HG03060 (cell line): ENCODE results near the gene SPATA31E1.
"Not testable (repeated sequence)": the region's sequence is repeated elsewhere in the genome, so short reads cannot be mapped to it uniquely, and the experiment has no call there.

Experiments used
- ATAC-seq: cut with Tn5 transposase; IDR thresholded peaks from one replicate; pipeline ENCODE4 v1.9.1; 2021; ENCODE audit warnings: low read depth, moderate number of reproducible peaks; ENCODE audit not compliant: unreplicated experiment

Gene SPATA31E1

DNA sequence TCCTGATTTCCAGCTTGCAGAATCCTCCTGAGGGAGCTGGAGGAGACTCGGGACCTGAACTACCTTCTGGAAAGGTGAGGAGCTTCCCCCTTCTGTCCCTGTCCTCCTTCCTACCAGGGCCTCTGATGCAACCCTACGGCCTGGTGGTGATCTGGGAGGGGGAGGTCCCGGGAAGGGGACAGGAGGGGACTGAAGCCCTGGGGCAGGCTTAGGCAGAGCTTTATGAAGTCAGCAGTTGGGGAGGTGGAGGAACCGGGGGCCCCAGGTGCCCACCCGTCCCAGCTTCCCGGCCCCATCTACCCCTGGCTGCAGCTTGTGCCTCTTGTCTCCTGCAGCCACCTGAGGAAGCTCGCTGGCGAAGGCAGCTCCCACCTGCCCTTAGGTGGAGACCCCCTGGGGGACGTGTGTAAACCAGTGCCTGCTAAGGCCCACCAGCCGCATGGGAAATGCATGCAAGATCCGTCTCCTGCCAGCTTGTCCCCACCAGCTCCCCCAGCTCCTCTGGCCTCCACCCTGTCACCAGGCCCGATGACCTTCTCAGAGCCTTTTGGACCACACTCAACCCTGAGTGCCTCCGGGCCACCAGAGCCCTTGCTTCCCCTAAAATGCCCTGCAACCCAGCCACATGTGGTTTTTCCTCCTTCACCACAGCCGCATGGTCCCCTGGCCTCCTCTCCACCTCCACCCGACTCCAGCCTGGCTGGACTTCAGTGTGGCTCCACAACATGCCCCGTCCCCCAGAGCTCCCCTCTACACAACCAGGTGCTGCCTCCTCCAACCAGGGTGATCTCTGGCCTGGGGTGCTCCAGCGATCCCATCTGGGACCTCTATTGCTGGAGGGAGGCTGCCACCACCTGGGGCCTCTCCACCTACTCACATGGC is 2.1 kb downstream of the SPATA31E1 start:
- ATAC-seq, result no peak

DNA sequence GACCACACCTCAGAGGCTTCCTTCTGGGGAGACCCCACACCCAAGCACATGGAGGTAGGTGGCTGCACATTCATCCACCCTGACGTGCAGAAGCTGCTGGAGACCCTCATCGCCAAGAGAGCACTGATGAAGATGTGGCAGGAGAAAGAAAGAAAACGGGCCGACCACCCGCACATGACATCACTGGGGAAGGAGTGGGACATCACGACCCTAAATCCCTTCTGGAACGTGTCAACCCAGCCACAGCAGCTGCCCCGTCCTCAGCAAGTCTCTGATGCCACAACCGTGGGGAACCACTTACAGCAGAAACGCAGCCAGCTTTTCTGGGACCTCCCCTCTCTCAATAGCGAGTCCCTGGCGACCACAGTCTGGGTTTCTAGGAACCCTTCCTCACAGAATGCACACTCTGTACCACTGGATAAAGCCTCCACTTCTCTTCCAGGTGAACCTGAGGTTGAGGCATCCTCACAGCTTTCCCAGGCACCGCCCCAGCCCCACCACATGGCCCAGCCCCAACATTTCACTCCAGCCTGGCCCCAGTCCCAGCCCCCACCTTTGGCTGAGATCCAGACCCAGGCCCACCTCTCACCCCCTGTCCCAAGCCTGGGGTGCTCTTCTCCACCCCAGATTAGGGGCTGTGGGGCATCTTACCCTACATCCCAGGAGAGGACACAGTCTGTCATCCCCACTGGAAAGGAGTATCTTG is 3.0 kb downstream of the SPATA31E1 start:
- no peak for ATAC-seq

DNA sequence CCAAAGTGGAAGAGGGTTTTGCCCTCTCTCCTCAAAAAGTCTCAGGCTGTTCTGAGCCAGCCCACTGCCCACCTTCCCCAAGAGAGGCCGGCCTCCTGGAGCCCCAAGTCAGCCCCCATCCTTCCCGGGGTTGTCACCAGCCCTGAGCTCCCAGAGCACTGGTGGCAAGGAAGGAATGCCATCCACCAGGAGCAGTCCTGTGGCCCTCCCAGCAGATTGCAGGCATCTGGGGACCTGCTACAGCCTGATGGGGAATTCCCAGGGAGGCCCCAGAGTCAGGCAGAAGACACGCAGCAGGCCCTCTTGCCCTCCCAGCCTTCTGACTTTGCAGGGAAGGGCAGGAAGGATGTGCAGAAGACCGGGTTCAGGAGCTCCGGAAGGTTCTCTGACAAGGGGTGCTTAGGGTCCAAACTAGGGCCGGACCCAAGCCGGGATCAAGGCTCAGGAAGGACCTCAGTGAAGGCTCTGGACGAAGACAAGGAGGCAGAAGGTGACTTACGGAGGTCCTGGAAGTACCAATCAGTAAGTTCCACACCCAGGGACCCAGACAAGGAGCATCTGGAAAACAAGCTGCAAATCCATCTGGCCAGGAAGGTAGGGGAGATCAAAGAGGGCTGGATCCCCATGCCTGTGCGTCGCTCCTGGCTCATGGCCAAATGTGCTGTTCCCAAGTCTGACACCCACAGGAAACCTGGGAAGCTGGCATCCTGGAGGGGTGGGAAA is 3.7 kb downstream of the SPATA31E1 start:
- ATAC-seq, result no peak

DNA sequence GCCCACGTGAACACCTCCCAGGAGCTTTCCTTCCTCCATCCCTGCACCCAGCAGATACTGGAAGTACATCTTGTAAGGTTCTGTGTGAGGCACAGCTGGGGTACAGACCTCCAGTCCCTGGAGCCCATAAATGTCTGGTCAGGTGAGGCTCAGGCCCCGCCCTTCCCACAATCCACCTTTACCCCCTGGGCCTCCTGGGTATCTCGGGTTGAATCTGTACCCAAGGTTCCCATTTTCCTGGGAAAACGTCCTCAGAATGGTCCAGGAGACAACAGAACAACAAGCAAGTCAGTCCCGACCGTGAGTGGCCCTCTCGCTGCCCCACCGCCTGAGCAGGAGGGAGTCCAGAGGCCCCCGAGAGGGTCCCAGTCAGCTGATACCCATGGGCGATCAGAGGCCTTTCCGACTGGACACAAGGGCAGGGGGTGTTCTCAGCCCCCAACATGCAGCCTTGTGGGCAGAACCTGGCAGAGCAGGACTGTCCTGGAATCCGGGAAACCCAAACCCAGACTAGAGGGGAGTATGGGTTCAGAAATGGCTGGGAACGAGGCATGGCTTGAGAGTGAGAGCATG is 4.3 kb downstream of the SPATA31E1 start:
- no peak for ATAC-seq

DNA sequence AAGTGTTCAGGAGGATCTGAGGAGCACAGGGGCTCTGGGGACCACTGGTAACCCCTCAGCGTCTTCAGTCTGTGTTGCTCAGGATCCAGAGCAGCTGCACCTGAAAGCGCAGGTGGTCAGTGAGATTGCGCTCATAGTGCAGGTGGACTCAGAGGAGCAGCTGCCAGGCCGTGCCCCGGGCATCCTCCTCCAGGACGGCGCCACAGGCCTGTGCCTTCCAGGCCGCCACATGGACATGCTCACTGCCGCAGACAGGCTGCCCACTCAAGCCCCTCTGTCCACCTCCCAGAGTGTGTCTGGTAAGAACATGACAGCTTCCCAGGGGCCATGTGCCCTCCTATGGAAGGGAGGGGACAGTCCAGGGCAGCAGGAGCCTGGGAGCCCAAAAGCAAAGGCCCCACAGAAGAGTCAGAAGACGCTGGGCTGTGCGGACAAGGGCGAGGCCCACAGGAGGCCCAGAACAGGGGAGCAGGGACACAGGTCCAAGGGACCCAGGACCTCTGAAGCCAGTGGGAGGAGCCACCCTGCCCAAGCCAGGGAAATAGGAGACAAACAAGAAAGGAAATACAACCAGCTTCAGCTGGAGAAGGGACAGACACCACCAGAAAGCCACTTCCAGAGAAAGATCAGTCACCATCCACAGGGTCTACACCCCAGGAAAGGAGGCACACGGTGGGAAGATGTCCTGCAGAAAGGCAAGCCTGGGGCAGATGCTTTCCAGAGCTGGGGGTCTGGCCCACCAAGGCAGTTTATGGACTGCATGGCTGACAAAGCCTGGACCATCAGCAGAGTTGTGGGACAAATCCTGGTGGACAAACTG is 5.2 kb downstream of the SPATA31E1 start:
- ATAC-seq, result no peak

DNA sequence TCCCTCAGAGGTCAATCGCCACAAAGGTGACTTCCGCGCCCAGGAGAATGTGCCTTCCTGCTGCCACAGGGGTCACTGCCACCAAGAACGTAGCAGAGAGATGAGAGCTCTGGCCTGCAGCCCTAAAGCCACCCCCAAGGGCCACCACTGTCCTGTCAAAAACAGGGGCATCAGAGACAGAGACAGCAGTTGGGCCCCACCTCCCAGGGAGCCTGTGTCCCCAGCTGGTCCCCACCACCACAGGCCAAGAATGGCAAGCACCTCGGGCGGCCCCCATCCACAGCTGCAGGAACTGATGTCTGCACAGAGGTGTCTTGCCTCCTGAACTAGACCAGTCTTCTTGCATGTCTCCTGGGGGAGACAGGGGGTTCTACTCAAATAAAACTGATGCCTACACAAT is 5.8 kb downstream of the SPATA31E1 start:
- ATAC-seq, result no peak

DNA sequence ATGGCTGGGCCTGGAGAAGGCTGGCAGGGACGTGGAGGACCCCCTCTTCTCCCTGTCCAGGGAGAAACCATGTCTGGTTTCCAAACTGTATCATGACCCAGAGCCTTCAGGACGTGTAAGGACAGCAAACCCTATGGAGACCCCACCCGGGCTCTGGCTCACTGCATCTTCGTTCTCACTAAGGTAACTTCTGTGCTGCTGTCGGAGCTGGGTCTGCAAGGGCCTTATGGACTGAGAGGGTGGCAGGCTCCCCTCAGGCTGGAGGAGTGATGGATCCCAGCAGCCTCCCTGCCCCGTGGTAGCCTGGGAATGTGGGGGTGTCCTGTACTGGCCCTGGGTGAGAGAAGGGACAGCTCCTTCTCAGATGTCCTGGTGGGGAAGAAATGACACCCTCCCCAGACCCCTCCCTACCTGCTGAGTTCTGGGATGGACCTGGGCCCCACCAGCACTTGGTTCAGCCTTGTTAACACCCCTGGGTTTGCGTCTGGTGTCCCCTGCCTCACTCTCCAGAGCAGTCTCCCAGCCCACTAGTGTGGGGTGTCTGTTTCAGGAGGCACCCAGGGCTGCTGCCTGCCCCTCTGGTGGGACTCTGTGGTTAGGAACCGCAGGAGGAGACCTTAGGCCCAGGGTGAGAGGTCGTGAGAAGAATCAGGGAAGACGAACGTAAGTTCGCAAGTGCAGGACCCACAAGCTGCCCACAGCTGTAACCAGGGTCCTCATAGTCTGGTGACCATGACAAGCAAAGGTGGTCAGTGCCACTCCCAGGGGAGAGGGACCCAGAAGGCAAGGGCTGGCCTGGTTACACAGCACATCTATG is 6.6 kb downstream of the SPATA31E1 start:
- ATAC-seq, result no peak

DNA sequence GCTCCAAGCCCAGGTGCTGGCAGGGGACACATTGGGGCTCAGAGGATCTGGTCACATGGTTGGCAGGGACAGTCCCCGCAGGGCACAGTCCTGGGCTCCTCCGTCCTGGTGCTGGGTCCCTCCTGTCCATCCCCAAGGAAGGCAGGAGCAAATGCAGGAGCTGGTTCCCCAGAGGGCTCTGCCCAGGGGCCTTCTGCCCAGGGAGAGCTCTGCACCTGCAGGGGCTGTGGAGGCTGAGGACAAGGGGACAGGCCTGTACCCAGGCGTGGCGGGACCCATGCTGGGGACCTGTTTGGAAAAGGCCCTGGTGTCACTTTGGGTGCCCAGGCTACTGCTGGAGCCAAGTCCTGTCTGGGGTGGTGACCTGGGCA is 7.2 kb downstream of the SPATA31E1 start:
- ATAC-seq, result no peak

DNA sequence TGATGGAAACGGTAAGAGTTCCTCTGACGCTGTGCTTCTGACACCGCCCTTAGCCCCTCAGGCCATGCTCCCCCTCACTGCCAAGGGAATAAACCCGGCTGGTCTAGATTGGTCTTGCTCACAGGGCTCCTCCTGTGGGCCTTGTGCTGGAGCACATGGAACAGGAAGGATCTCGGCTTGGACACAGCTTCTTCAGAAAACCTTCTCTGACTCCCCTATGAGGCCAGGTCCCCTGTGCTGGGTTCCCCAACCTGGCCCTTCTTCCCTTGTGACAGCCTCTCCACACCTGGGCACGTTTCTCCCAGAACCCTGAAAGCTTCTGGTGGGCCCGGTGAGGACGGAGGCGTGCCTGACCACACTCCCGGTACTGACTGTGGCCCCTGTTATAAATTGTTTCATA is 8.2 kb downstream of the SPATA31E1 start:
- ATAC-seq, result no peak

DNA sequence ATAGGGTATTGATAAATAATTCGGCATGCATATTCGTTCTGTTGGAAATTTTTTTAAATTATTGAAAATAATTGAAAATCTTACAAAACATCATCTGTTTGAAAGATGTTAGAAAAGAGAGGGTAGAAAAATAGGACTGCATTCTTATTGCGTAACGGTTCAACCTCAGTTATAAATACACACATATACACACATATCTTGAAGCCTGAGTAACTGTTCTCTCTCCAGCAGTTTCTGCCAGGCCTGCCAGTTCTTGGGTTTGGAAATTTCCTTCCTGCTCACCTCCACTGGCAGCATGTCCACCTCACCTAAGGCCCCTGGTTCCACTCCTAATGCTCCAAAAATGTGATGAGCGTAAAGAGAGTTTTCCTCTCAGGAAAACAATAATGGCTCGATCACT is 9.1 kb downstream of the SPATA31E1 start:
- ATAC-seq, result no peak

DNA sequence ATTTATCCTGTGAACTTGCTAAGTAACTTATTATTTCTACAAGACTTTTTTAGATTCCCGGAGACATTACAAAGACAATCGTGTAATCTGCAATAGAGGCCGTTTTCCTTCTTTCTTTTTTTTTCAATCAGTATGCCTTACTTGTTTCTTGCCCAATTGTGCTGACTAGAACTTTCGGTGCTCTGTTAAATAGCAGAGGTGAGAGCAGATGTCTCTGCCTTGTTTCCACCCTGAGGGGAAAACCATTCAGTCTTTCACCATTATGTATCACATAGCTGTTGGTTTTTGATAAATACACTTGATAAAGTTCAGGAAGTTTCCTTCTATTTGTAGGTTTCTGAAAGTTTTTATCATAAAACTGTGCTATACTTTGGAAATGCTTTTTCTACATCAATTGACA is 10.3 kb downstream of the SPATA31E1 start:
- ATAC-seq, result no peak

DNA sequence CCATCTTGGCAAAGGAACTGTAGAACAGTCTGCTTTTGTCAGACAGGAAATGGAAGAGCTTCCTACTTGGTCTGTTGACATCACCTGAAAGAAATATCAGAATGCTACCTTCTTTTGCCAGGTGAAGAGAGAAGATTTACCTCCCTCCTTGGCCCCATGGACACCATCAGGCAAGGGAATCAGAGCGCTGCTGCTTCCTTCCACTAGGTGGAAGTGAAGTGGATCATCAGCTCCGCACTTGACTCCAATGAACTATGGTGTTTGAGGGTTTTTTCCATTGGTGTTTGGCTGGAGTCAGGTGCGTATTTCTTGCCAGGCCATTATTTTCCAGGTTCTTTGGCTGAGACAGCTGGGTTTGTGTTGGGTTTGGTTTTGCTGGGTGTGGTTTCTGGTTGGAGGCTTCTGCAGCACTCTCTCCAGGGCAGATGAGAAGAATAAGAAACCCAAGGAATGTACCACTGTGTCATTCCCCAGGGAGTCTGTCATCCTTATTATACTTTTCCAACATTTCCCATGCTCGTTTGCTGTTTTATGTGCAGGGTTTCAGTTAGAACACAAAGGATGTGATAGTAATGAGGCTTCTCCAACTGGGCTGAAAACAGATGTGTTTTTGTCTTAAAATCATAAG is 12.4 kb downstream of the SPATA31E1 start:
- no peak for ATAC-seq

DNA sequence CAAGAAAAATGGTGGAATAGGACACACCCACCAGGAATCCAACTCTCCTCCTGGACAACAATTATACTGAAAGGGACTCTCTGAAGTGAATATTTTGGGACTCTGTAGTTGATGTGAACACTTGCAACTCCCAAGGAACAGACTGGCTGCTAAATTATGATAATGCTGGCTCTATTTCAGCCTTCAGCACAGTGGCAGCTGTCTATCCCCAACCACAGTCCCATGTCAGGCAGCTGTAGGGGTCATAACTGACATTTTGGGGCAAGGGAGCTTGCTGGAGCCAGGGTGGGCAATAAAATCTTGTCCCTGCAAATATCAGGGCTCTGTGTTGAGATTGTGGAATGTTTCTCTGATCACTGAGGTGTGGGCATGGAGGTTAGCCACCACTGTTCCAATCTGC is 14.2 kb downstream of the SPATA31E1 start:
- no peak for ATAC-seq

DNA sequence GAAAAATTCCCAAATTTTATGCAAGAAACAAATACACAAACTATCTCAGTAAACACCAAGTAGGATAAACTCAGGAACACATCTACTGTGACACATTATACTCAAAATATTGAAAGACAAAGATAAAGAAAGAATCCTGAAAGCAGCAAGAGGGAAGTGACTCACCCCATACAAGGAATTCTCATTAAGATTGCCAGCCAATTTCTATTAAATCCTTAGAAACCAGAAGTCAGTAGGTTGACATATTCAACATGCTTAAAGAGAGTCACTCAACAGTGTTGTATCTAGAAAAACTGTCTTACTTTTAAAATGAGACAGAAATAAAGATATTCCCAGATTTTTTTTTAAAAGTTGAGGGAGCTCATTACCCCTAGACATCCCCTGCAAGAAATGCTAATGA is 15.5 kb downstream of the SPATA31E1 start:
- no peak for ATAC-seq

DNA sequence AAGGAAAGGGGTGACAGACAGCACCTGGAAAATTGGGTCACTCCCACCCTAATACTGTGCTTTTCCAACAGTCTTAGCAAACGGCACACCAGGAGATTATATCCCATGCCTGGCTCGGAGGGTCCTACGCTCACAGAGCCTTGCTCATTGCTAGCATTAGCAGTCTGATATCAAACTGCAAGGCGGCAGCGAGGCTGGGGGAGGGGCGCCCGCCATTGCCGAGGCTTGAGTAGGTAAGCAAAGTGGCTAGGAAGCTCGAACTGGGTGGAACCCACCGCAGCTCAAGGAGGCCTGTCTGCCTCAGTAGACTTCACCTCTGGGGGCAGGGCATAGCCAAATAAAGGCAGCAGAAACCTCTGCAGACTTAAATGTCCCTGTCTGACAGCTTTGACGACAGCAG is 19.7 kb downstream of the SPATA31E1 start:
- not testable (repeated sequence) for ATAC-seq

DNA sequence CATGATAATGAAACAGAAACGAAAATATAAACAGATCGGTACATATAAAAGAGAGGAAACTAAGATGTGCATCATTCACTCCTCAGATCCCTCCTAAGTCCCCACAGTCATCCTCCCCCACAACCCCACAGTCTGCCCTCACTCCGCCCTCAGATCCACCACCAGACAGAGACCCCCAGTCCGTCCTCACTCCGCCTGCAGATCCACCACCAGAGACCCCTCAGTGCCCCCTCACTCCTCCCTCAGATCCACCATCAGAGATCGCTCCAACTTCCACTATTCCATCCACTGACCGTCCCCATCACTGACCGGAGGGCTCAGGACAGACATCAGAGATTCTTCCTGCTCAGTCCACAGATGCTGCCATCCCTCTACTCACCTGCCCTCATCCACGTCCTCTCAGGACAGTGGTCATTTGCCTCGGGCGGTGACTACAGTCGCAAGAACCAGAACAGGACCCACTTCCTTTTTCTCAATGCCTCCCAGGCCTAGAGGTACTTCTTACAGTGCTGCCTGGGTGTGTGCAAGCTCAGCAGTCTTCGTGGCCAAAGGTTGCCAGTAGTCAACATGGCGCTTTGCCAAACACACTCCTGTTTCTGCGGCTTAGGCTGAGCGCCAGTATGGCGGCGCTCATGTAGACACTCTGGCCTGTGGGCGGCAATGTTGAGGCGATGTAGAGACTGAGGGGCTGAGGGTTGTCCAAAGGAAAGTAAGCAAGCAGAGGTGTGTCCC is 26.8 kb downstream of the SPATA31E1 start:
- no peak for ATAC-seq

DNA sequence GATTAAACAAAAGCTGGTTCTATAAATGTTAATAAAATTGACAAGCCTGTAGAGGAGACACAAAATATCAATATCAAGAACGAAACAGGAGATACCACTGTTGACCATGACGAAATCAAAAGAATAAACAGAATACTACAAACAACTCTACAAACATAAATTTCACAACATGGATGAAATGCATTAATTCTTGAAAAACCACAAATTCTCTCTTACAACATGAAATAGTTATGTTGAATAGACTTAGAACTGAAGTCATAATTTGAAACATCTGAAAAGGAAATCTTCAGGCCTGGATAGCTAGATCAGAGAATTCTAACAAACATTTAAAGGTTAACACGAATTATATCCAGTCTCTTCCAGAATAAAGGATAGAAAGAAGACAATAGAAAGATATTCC is 28.1 kb downstream of the SPATA31E1 start:
- no peak for ATAC-seq

DNA sequence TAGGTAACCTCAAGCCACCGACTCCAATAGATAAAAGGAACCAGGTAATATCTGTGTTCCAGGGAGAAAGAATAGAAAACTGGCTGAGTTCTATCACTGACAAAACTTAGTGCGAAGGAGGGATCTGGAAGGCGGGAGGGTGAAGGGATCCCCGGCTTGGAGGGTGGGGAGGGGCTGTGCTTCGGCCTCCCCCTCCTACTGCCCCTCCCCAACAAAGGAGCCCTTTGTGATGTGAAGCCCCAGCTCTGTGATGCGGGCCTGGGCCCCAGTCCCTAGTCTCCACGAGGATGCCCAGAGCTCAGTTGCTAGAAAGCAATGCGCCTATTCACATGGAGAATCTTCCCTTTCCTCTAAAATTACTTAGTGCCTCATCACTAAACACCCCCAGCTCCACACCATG is 35.0 kb downstream of the SPATA31E1 start, which contains the start of gene SPATA31C1:
Gene SPATA31C1, plus strand, starts transcription at position 301 of the 400 bp plus-strand sequence.
- not testable (repeated sequence) for ATAC-seq
